WTC11 (cell line): Measurements from ENCODE around the gene C1QTNF12. TPM values are rescaled to one million over a fixed set of nuclear protein-coding genes. Genes with fewer than 3 reads are reported as not detected.
A peak's percentile ranks its signal among the peaks of the same experiment; 100 is the strongest.

Experiments used
- ATAC-seq: fragments of 200-7000 bp; cut with Tn5 transposase; 2 replicates; pipeline ENCODE4 v1.10.0; 2021; ENCODE audit warnings: mild to moderate bottlenecking, moderate library complexity
- CTCF ChIA-PET: fragments of 300-600 bp; sonication (Branson Sonifier 250); formaldehyde crosslinking; loops from one replicate; lab custom pipeline; 2021; ENCODE audit warnings: antibody characterized with exemption; lab: Charles Lee
- POLR2A ChIA-PET: fragments of 350-600 bp; sonication (Branson Sonifier 250); formaldehyde crosslinking; loops from one replicate; lab custom pipeline; 2021; ENCODE audit warnings: antibody characterized with exemption; lab: Charles Lee
- DNase-seq: peaks from one replicate; pipeline ENCODE4 v3.0.0; 2021; ENCODE audit warnings: low spot score
- H3K27ac Mint-ChIP-seq: 2 replicates; pipeline ENCODE4 v1.8.0; 2021; ENCODE audit warnings: mixed read lengths
- H3K27me3 Mint-ChIP-seq: 2 replicates; pipeline ENCODE4 v1.8.0; 2021; ENCODE audit warnings: low read depth, mild to moderate bottlenecking, moderate library complexity, mixed read lengths
- H3K36me3 Mint-ChIP-seq: 2 replicates; pipeline ENCODE4 v1.8.0; 2021; ENCODE audit warnings: mixed read lengths
- H3K4me1 Mint-ChIP-seq: 2 replicates; pipeline ENCODE4 v1.8.0; 2022; ENCODE audit warnings: mixed read lengths
- H3K4me3 Mint-ChIP-seq: 2 replicates; pipeline ENCODE4 v1.8.0; 2021; ENCODE audit warnings: mild to moderate bottlenecking, moderate library complexity, mixed read lengths
- H3K9me3 Mint-ChIP-seq: 2 replicates; pipeline ENCODE4 v1.8.0; 2021; ENCODE audit warnings: mixed read lengths
- AFF4 ChIP-seq: sonication (generic); formaldehyde crosslinking; IDR thresholded peaks from 2 replicates; pipeline ENCODE4 v1.8.1; 2023; ENCODE audit warnings: mild to moderate bottlenecking, missing genetic modification reagents, borderline replicate concordance
- ETV6 ChIP-seq: sonication (generic); formaldehyde crosslinking; IDR thresholded peaks from 2 replicates; pipeline ENCODE4 v1.8.1; 2022; ENCODE audit warnings: mild to moderate bottlenecking, missing genetic modification reagents
- FOXP4 ChIP-seq: sonication (generic); formaldehyde crosslinking; IDR thresholded peaks from 2 replicates; pipeline ENCODE4 v1.8.0; 2022; ENCODE audit warnings: mild to moderate bottlenecking, missing genetic modification reagents
- NFYB ChIP-seq: sonication (generic); formaldehyde crosslinking; conservative IDR thresholded peaks from 2 replicates; pipeline ENCODE4 v1.8.0; 2022; ENCODE audit warnings: low read depth, missing genetic modification reagents
- NR1H2 ChIP-seq: sonication (generic); formaldehyde crosslinking; IDR thresholded peaks from 2 replicates; pipeline ENCODE4 v1.9.0; 2021; ENCODE audit warnings: mild to moderate bottlenecking, moderate library complexity, missing genetic modification reagents
- NR2C2 ChIP-seq: sonication (generic); formaldehyde crosslinking; IDR thresholded peaks from 2 replicates; pipeline ENCODE4 v1.8.0; 2022; ENCODE audit warnings: mild to moderate bottlenecking, missing genetic modification reagents
- RELA ChIP-seq: sonication (generic); formaldehyde crosslinking; IDR thresholded peaks from 2 replicates; pipeline ENCODE4 v1.8.1; 2022; ENCODE audit warnings: missing genetic modification reagents, mild to moderate bottlenecking, borderline replicate concordance
- TEAD1 ChIP-seq: sonication (generic); formaldehyde crosslinking; IDR thresholded peaks from 2 replicates; pipeline ENCODE4 v1.8.0; 2022; ENCODE audit warnings: mild to moderate bottlenecking, missing genetic modification reagents
- TP53 ChIP-seq: sonication (generic); formaldehyde crosslinking; IDR thresholded peaks from 2 replicates; pipeline ENCODE4 v1.8.1; 2023; ENCODE audit warnings: mild to moderate bottlenecking, missing genetic modification reagents
- ZNF396 ChIP-seq: fragments of 250-450 bp; sonication (Bioruptor Pico); IDR thresholded peaks from 2 replicates; pipeline ENCODE4 v1.8.0; 2021; ENCODE audit warnings: mild to moderate bottlenecking, moderate library complexity, borderline replicate concordance
- ZNF532 ChIP-seq: fragments of 250-450 bp; sonication (Bioruptor Pico); IDR thresholded peaks from 2 replicates; pipeline ENCODE4 v1.9.0; 2021; ENCODE audit warnings: mild to moderate bottlenecking, borderline replicate concordance
- ZNF671 ChIP-seq: fragments of 250-450 bp; sonication (Bioruptor Pico); IDR thresholded peaks from 2 replicates; pipeline ENCODE4 v1.8.0; 2021; ENCODE audit warnings: mild to moderate bottlenecking
- total RNA-seq: library from RNA; stranded (reverse); gene quantifications from 3 replicates; pipeline ENCODE4 v1.2.3, GENCODE V29; 2021
- TF ChIP-seq, protein P1 (sequence below): sonication (generic); formaldehyde crosslinking; IDR thresholded peaks from 2 replicates; pipeline ENCODE4 v1.8.1; 2022; ENCODE audit warnings: missing genetic modification reagents, borderline replicate concordance
- TF ChIP-seq, protein P2 (sequence below): fragments of 200-600 bp; IDR thresholded peaks from 2 replicates; pipeline ENCODE4 v1.8.0; 2022; ENCODE audit warnings: antibody characterized with exemption
- TF ChIP-seq, protein P3 (sequence below): sonication (generic); formaldehyde crosslinking; IDR thresholded peaks from 2 replicates; pipeline ENCODE4 v1.8.0; 2023; ENCODE audit warnings: missing genetic modification reagents
- TF ChIP-seq, protein P4 (sequence below): sonication (generic); formaldehyde crosslinking; IDR thresholded peaks from 2 replicates; pipeline ENCODE4 v1.8.1; 2023; ENCODE audit warnings: mild to moderate bottlenecking, moderate library complexity, missing genetic modification reagents
- TF ChIP-seq, protein P5 (sequence below): sonication (generic); formaldehyde crosslinking; IDR thresholded peaks from 2 replicates; pipeline ENCODE4 v1.8.1; 2023; ENCODE audit warnings: mild to moderate bottlenecking, missing genetic modification reagents

Gene C1QTNF12
- total RNA-seq, 1 experiment from 2014 or later, result 10.3 TPM

DNA sequence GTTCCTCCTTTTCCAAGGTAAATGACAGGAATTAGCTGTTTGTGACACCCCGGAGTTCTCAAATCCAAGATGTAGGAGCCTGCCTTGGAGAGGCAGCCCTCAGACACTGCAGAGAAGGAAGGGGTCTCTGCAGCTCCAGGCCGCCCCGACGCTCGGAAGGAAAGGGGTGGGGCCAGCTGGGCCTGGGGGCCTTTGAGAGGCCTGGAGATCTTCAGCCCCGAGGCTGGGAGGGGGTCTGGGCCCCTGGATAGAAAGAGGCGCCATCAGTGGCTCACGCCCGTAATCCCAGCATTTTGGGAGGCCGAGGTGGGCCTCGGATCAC lies 39.0 kb downstream of the C1QTNF12 start (continued):
- TF ChIP-seq AFF4 (CRISPR knock-in tag) (no peak), ZNF671 (no peak), NR2C2 (CRISPR knock-in tag) (no peak), ZNF396 (CRISPR knock-in tag) (no peak)

DNA sequence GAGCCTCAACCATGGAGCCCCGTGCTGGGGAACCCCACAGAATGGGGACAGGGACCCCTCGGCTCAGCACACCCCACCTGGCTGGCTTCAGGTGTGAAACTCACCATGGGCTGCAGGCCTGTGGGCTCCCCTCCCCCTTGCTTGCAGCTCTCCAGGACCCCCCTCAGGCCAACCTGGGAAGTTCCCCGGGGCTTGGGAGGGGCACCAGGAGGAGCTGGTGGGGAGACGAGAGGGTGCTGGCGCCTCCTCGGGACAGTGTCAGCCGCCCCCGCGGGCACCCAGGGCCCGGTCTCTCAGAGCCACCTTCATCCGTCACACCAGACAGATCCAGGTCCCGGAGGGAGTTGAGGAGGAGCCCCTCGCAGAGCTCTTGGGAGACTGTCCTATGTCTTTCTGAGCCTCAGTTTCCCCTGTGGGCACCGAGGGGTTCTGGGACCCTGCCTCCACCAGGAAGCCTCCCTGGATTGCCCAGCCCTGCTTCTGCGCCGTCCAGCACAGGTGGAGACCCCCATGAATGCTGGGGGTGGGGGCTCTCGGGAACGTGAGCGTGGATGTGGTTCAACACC lies 39.5 kb downstream of the C1QTNF12 start:
- no peaks in the 10 kb centered on the region for H3K36me3 Mint-ChIP-seq
- H3K27ac Mint-ChIP-seq, result no peak overlapping the region
- no peaks in the 10 kb centered on the region for H3K9me3 Mint-ChIP-seq
- no peaks in the 10 kb centered on the region for H3K4me1 Mint-ChIP-seq
- POLR2A ChIA-PET, result interaction anchor here (1.0 kb wide), 1 partner anchor 33 kb away, joined by 3 read pairs; the partner anchor contains the start of gene TTLL10
- no peak for ATAC-seq
- no peak for DNase-seq
- CTCF ChIA-PET, result interaction anchor here (0.6 to 3.1 kb wide), 6 partner anchors 21 to 91 kb away, joined by 3 to 17 read pairs (median 6); partner anchors contain the start of genes C1orf159, TTLL10 and UBE2J2
- peaks cover 4% of the 10 kb centered on the region for H3K27me3 Mint-ChIP-seq
- peak overlapping the region; percentile 40 for H3K4me3 Mint-ChIP-seq
- TF ChIP-seq, protein P1, sequence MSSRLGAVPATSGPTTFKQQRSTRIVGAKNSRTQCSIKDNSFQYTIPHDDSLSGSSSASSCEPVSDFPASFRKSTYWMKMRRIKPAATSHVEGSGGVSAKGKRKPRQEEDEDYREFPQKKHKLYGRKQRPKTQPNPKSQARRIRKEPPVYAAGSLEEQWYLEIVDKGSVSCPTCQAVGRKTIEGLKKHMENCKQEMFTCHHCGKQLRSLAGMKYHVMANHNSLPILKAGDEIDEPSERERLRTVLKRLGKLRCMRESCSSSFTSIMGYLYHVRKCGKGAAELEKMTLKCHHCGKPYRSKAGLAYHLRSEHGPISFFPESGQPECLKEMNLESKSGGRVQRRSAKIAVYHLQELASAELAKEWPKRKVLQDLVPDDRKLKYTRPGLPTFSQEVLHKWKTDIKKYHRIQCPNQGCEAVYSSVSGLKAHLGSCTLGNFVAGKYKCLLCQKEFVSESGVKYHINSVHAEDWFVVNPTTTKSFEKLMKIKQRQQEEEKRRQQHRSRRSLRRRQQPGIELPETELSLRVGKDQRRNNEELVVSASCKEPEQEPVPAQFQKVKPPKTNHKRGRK (CRISPR knock-in tag), result no peak
- TF ChIP-seq TEAD1 (CRISPR knock-in tag) (no peak), ETV6 (CRISPR knock-in tag) (no peak), FOXP4 (CRISPR knock-in tag) (no peak), NR1H2 (no peak), NFYB (CRISPR knock-in tag) (no peak), RELA (CRISPR knock-in tag) (no peak), NR2C2 (CRISPR knock-in tag) (no peak), ZNF532 (CRISPR knock-in tag) (no peak), TP53 (CRISPR knock-in tag) (no peak)
- TF ChIP-seq, protein P2, sequence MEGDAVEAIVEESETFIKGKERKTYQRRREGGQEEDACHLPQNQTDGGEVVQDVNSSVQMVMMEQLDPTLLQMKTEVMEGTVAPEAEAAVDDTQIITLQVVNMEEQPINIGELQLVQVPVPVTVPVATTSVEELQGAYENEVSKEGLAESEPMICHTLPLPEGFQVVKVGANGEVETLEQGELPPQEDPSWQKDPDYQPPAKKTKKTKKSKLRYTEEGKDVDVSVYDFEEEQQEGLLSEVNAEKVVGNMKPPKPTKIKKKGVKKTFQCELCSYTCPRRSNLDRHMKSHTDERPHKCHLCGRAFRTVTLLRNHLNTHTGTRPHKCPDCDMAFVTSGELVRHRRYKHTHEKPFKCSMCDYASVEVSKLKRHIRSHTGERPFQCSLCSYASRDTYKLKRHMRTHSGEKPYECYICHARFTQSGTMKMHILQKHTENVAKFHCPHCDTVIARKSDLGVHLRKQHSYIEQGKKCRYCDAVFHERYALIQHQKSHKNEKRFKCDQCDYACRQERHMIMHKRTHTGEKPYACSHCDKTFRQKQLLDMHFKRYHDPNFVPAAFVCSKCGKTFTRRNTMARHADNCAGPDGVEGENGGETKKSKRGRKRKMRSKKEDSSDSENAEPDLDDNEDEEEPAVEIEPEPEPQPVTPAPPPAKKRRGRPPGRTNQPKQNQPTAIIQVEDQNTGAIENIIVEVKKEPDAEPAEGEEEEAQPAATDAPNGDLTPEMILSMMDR, result no peak
- TF ChIP-seq, protein P3, sequence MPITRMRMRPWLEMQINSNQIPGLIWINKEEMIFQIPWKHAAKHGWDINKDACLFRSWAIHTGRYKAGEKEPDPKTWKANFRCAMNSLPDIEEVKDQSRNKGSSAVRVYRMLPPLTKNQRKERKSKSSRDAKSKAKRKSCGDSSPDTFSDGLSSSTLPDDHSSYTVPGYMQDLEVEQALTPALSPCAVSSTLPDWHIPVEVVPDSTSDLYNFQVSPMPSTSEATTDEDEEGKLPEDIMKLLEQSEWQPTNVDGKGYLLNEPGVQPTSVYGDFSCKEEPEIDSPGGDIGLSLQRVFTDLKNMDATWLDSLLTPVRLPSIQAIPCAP (CRISPR knock-in tag), result no peak
- TF ChIP-seq, protein P4, sequence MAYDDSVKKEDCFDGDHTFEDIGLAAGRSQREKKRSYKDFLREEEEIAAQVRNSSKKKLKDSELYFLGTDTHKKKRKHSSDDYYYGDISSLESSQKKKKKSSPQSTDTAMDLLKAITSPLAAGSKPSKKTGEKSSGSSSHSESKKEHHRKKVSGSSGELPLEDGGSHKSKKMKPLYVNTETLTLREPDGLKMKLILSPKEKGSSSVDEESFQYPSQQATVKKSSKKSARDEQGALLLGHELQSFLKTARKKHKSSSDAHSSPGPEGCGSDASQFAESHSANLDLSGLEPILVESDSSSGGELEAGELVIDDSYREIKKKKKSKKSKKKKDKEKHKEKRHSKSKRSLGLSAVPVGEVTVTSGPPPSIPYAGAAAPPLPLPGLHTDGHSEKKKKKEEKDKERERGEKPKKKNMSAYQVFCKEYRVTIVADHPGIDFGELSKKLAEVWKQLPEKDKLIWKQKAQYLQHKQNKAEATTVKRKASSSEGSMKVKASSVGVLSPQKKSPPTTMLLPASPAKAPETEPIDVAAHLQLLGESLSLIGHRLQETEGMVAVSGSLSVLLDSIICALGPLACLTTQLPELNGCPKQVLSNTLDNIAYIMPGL (CRISPR knock-in tag), result no peak
- TF ChIP-seq, protein P5, sequence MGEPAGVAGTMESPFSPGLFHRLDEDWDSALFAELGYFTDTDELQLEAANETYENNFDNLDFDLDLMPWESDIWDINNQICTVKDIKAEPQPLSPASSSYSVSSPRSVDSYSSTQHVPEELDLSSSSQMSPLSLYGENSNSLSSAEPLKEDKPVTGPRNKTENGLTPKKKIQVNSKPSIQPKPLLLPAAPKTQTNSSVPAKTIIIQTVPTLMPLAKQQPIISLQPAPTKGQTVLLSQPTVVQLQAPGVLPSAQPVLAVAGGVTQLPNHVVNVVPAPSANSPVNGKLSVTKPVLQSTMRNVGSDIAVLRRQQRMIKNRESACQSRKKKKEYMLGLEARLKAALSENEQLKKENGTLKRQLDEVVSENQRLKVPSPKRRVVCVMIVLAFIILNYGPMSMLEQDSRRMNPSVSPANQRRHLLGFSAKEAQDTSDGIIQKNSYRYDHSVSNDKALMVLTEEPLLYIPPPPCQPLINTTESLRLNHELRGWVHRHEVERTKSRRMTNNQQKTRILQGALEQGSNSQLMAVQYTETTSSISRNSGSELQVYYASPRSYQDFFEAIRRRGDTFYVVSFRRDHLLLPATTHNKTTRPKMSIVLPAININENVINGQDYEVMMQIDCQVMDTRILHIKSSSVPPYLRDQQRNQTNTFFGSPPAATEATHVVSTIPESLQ (CRISPR knock-in tag), result no peak
